GM06990 (cell line): ENCODE measurements around the gene KLHL35.

ENCODE experiments used
- DNase-seq: peaks from one replicate; pipeline ENCODE4 v3.0.0-alpha.2; 2011; ENCODE audit not compliant: insufficient read length; ENCODE audit errors: extremely low read depth
- H3K27me3 ChIP-seq: replicated peaks from 2 replicates; pipeline ENCODE4 v1.6.0; 2011; ENCODE audit warnings: low read length; ENCODE audit not compliant: control insufficient read depth, insufficient read depth
- H3K36me3 ChIP-seq: 2 replicates; pipeline ENCODE4 v1.5.1; 2011; ENCODE audit warnings: low read length; ENCODE audit not compliant: control insufficient read depth, insufficient read depth
- H3K4me3 ChIP-seq: replicated peaks from 2 replicates; pipeline ENCODE4 v1.5.1; 2011; ENCODE audit warnings: low read depth, mild to moderate bottlenecking, control low read depth, low read length
- TF ChIP-seq, protein P1 (sequence below): IDR thresholded peaks from 2 replicates; pipeline ENCODE4 v1.5.1; 2011; ENCODE audit warnings: low read length, control low read depth, mild to moderate bottlenecking, inconsistent platforms; ENCODE audit not compliant: insufficient read depth, poor library complexity, severe bottlenecking

The KLHL35 gene

DNA sequence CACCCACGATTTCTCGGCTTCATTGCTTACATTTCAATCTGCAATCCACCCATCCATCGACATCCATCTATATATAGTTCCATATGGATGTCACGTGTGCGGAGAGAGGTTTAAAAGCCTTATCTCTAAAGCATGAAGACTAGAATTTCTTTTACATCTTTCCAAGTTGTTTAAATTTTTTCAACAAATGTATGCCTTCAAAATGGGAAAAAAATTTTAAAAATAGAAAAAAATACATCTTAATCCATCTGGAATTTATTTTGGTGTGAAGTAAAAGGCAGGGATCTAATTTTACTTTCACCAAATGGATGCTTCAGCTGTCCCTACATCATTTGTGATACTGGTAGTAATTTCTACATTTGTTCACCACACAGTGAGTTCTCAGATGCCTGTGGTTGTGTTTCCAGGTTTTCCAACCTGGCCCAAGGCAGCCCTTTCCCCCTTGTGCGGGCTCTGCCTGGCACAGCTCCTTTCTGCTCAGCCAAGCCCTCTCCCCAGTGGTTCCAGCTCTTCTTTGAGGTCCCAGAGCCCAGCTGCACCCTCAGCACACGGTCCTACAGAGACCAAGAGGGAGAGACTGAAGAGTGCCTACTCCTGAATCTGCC, 37.6 kb upstream of the KLHL35 start:
- no peak for DNase-seq
- Histone ChIP-seq H3K36me3 (no peaks in the 10 kb centered on the region; the same call in 1 of the 2 replicates), H3K27me3 (no peaks in the 10 kb centered on the region), H3K4me3 (no peak overlapping the region)
- TF ChIP-seq, protein P1, sequence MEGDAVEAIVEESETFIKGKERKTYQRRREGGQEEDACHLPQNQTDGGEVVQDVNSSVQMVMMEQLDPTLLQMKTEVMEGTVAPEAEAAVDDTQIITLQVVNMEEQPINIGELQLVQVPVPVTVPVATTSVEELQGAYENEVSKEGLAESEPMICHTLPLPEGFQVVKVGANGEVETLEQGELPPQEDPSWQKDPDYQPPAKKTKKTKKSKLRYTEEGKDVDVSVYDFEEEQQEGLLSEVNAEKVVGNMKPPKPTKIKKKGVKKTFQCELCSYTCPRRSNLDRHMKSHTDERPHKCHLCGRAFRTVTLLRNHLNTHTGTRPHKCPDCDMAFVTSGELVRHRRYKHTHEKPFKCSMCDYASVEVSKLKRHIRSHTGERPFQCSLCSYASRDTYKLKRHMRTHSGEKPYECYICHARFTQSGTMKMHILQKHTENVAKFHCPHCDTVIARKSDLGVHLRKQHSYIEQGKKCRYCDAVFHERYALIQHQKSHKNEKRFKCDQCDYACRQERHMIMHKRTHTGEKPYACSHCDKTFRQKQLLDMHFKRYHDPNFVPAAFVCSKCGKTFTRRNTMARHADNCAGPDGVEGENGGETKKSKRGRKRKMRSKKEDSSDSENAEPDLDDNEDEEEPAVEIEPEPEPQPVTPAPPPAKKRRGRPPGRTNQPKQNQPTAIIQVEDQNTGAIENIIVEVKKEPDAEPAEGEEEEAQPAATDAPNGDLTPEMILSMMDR = no peak

DNA sequence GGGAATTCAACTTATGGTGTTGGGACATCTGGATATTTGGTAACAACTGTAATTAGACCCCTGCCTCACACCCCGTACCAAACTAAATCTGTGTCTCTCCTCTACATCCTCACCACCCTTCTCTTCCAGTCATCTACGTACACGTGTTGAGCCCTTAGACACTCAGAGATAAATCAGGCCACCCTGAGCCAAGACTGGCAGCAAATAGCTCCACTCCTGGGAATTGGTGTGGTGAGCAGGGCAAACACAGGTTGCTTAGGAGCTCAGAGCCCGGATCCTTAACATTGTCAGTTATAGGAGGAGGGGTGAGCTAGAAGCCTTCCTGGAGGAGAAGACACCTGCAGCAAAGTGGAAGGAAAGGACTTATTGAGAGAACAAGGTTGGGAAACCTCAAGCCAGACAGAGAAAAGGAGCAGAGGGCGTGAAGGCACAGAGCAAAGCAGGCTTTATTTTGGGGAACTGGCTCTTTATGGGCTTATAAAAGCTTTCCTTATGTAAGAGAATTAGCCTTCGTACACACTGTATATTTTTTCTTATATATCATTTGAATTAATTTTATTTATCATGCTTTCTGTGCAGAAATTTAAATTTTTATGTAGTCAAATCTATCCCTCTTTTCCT, 36.9 kb upstream of the KLHL35 start:
- H3K4me3 ChIP-seq = no peak overlapping the region
- no peak for DNase-seq
- H3K27me3 ChIP-seq = no peaks in the 10 kb centered on the region
- TF ChIP-seq, protein P1 = no peak
- no peaks in the 10 kb centered on the region; the same call in 1 of the 2 replicates for H3K36me3 ChIP-seq

- Histone ChIP-seq H3K4me3 (no peak overlapping the region), H3K36me3 (no peaks in the 10 kb centered on the region; the same call in 1 of the 2 replicates), H3K27me3 (no peaks in the 10 kb centered on the region; the same call in 1 of the 2 replicates)
- TF ChIP-seq, protein P1 = no peak
- no peak for DNase-seq
Measured at GRCh38 chr11:75468534-75469340, 35.7 kb upstream of the KLHL35 start.

- Histone ChIP-seq H3K27me3 (no peaks in the 10 kb centered on the region; the same call in 1 of the 2 replicates), H3K36me3 (no peaks in the 10 kb centered on the region; the same call in 1 of the 2 replicates), H3K4me3 (no peak overlapping the region)
- TF ChIP-seq, protein P1 = no peak
- no peak for DNase-seq
Measured at GRCh38 chr11:75467881-75468280, 34.9 kb upstream of the KLHL35 start.

GRCh38 chr11:75467311-75467710, 34.3 kb upstream of the KLHL35 start:
- TF ChIP-seq, protein P1 = no peak

More at GRCh38 chr11:75467311-75467710, 34.3 kb upstream of the KLHL35 start:
- no peak for DNase-seq
- Histone ChIP-seq H3K4me3 (no peak overlapping the region), H3K36me3 (no peaks in the 10 kb centered on the region; the same call in 1 of the 2 replicates), H3K27me3 (no peaks in the 10 kb centered on the region; the same call in 1 of the 2 replicates)
